ENCODE data around the gene SYTL3. TPM values are rescaled to one million over a fixed set of nuclear protein-coding genes. Genes with fewer than 3 reads are reported as not detected.

Gene SYTL3
- total RNA-seq, 4 donors from 2014 or later, result 4.8 to 10.1 (median 7.6) TPM

GRCh38 chr6:158776737-158777136, 126.9 kb downstream of the SYTL3 start:
- no peak for DNase-seq (ENCODE audit: extremely low spot score)
- no peak for TF ChIP-seq POLR2A (IDR thresholded peaks at IDR 0.05; ENCODE audit: low read depth)
- TF ChIP-seq POLR2AphosphoS5 (IDR thresholded peaks at IDR 0.05), result no peak
- no peak for TF ChIP-seq CTCF (IDR thresholded peaks at IDR 0.05)
- no peak for TF ChIP-seq EP300 (IDR thresholded peaks at IDR 0.05)
- H3K27me3 ChIP-seq, result no peaks in the 10 kb centered on the region
- peaks cover 3 to 11% (median 6%) of the 10 kb centered on the region in 4 donors for H3K4me1 ChIP-seq
- intact Hi-C loops (cut with DNase I), result no loop called here
- no peak overlapping the region for H3K4me3 ChIP-seq
- no peaks in the 10 kb centered on the region for H3K9me3 ChIP-seq
- H3K27ac ChIP-seq (replicated peaks in 1 of 4), result no peak overlapping the region
- peaks cover 64 to 100% (median 85%) of the 10 kb centered on the region in 4 donors for H3K36me3 ChIP-seq
- 95% methylated on average over 2 of the region's 2 CpGs for WGBS

GRCh38 chr6:158777510-158777909, 127.7 kb downstream of the SYTL3 start:
- DNase-seq (ENCODE audit: extremely low spot score), result no peak
- TF ChIP-seq POLR2A (IDR thresholded peaks at IDR 0.05; ENCODE audit: low read depth) (no peak), CTCF (IDR thresholded peaks at IDR 0.05) (no peak), EP300 (IDR thresholded peaks at IDR 0.05) (no peak), POLR2AphosphoS5 (IDR thresholded peaks at IDR 0.05) (no peak)
- H3K4me1 ChIP-seq, result peaks cover 0 to 11% (median 6%) of the 10 kb centered on the region in 4 donors
- H3K27me3 ChIP-seq, result no peaks in the 10 kb centered on the region
- H3K9me3 ChIP-seq, result no peaks in the 10 kb centered on the region
- H3K27ac ChIP-seq (replicated peaks in 1 of 4), result no peak overlapping the region
- 95% methylated on average over 3 of the region's 3 CpGs for WGBS
- H3K4me3 ChIP-seq, result no peak overlapping the region
- intact Hi-C loops (cut with DNase I), result no loop called here
- peaks cover 65 to 100% (median 85%) of the 10 kb centered on the region in 4 donors for H3K36me3 ChIP-seq

- Histone ChIP-seq H3K4me3 (no peak overlapping the region), H3K4me1 (peaks cover 0 to 9% (median 4%) of the 10 kb centered on the region in 4 donors), H3K27ac (replicated peaks in 1 of 4) (no peak overlapping the region), H3K9me3 (no peaks in the 10 kb centered on the region), H3K27me3 (no peaks in the 10 kb centered on the region), H3K36me3 (peaks cover 65 to 100% (median 88%) of the 10 kb centered on the region in 4 donors)
- TF ChIP-seq POLR2AphosphoS5 (IDR thresholded peaks at IDR 0.05) (no peak), EP300 (IDR thresholded peaks at IDR 0.05) (no peak), POLR2A (IDR thresholded peaks at IDR 0.05; ENCODE audit: low read depth) (no peak), CTCF (IDR thresholded peaks at IDR 0.05) (no peak)
- WGBS, result 86% methylated on average over 6 of the region's 6 CpGs
- no peak for DNase-seq (ENCODE audit: extremely low spot score)
- intact Hi-C loops (cut with DNase I), result no loop called here
Observed at GRCh38 chr6:158778005-158778527, 128.2 kb downstream of the SYTL3 start.

GRCh38 chr6:158780246-158780884, 130.5 kb downstream of the SYTL3 start:
- Histone ChIP-seq H3K27me3 (no peaks in the 10 kb centered on the region), H3K27ac (replicated peaks in 1 of 4) (no peak overlapping the region), H3K36me3 (peaks cover 69 to 100% (median 89%) of the 10 kb centered on the region in 4 donors), H3K9me3 (no peaks in the 10 kb centered on the region), H3K4me3 (no peak overlapping the region), H3K4me1 (peaks cover 0 to 9% (median 3%) of the 10 kb centered on the region in 4 donors)
- no peak for DNase-seq (ENCODE audit: extremely low spot score)
- WGBS, result 95% methylated on average over 7 of the region's 7 CpGs
- intact Hi-C loops (cut with DNase I), result no loop called here
- TF ChIP-seq EP300 (IDR thresholded peaks at IDR 0.05), result no peak
- TF ChIP-seq POLR2AphosphoS5 (IDR thresholded peaks at IDR 0.05), result no peak
- TF ChIP-seq POLR2A (IDR thresholded peaks at IDR 0.05; ENCODE audit: low read depth), result no peak
- no peak for TF ChIP-seq CTCF (IDR thresholded peaks at IDR 0.05)
